ENCODE measurements around the gene CYP17A1.

The CYP17A1 gene

GRCh38 chr10:102802920-102803534 lies 34.2 kb downstream of the CYP17A1 start:
- DNase-seq: peak; percentile 67

GRCh38 chr10:102801978-102802377 lies 35.2 kb downstream of the CYP17A1 start:
- DNase-seq: no peak

GRCh38 chr10:102801496-102801895 lies 35.7 kb downstream of the CYP17A1 start:
- DNase-seq: peak; percentile 79

- DNase-seq: no peak
These were observed 36.4 kb downstream of the CYP17A1 start for GRCh38 chr10:102800611-102801335.

GRCh38 chr10:102799691-102800471 lies 37.3 kb downstream of the CYP17A1 start:
- DNase-seq: no peak

- no peak for DNase-seq
These were observed 40.6 kb downstream of the CYP17A1 start for GRCh38 chr10:102796407-102797176.

GRCh38 chr10:102795453-102796406 lies 41.5 kb downstream of the CYP17A1 start:
- DNase-seq: no peak

- DNase-seq: no peak
These were observed 45.3 kb downstream of the CYP17A1 start for GRCh38 chr10:102791754-102792395.

GRCh38 chr10:102785818-102786217 lies 51.4 kb downstream of the CYP17A1 start:
- DNase-seq: no peak

- DNase-seq: no peak
These were observed 53.6 kb downstream of the CYP17A1 start for GRCh38 chr10:102783568-102783967.

- DNase-seq: no peak
These were observed 54.3 kb downstream of the CYP17A1 start for GRCh38 chr10:102782673-102783551.

- no peak for DNase-seq
These were observed 55.2 kb downstream of the CYP17A1 start for GRCh38 chr10:102781921-102782557.

GRCh38 chr10:102781090-102781920 lies 55.9 kb downstream of the CYP17A1 start:
- DNase-seq: no peak

Measured in islet precursor cell (in vitro differentiated cells).